Mucosa of descending colon (tissue), 3 donors: Measurements from ENCODE around the gene KCND3. TPM values are rescaled to one million over a fixed set of nuclear protein-coding genes. Genes with fewer than 3 reads are reported as not detected.

Source experiments
- ATAC-seq: fragments of 200-7000 bp; cut with Tn5 transposase; one replicate; pipeline ENCODE4 v1.9.1; 2020; ENCODE audit warnings: mild to moderate bottlenecking, moderate library complexity
- DNase-seq, 3 donors: peaks; one replicate each; pipeline ENCODE4 v3.0.0-alpha.2; 2020
- H3K36me3 ChIP-seq: fragments of 200-600 bp; one replicate; pipeline ENCODE4 v1.8.0; 2021; ENCODE audit warnings: low read depth, mild to moderate bottlenecking
- H3K4me1 ChIP-seq: fragments of 200-600 bp; one replicate; pipeline ENCODE4 v1.8.0; 2021; ENCODE audit warnings: low read depth, mild to moderate bottlenecking
- H3K4me3 ChIP-seq: fragments of 200-600 bp; one replicate; pipeline ENCODE4 v1.8.0; 2021; ENCODE audit warnings: mild to moderate bottlenecking
- H3K9me3 ChIP-seq: fragments of 200-600 bp; one replicate; pipeline ENCODE4 v1.8.0; 2021; ENCODE audit warnings: mild to moderate bottlenecking
- CTCF ChIP-seq: fragments of 200-600 bp; IDR thresholded peaks from one replicate; pipeline ENCODE4 v1.8.0; 2022; ENCODE audit warnings: antibody characterized with exemption, mild to moderate bottlenecking
- intact Hi-C, 2 donors: fragments of 100-400 bp; cut with DNase I in 1 of 2; cut with micrococcal nuclease in 1 of 2; formaldehyde crosslinking; loops; one replicate each; pipeline versions ENCODE4 v1.11.0 to v1.11.1; 2022; cut with DNase I, micrococcal nuclease
- total RNA-seq, 3 donors: library from RNA; stranded (reverse); fragmentation: NEBNext Ultra II Directional in 2 of 3; extraction: Animal tissue kit (Norgen Biotek cat#: 25700) in 2 of 3; gene quantifications; one replicate each; pipeline versions ENCODE4 v1.2.1 to v1.2.4, GENCODE V29; 2021 to 2023
- donor health status: DM: no; HTN: no; CAD: no; lungs with moderate emphysema.
- donor health status: DM: no; HTN: no; CAD: no.
- donor health status: DM: no; HTN: yes; CAD: no.

KCND3 gene
- total RNA-seq, 3 donors from 2014 or later, result 1.2 to 10.3 (median 5.5) TPM

- Histone ChIP-seq H3K9me3 (no peaks in the 10 kb centered on the region), H3K4me1 (no peaks in the 10 kb centered on the region), H3K36me3 (no peaks in the 10 kb centered on the region), H3K4me3 (no peak overlapping the region)
- no peak for ATAC-seq
- intact Hi-C loops, result no loop called here
- no peak for TF ChIP-seq CTCF
- DNase-seq, result no peak
Measured at GRCh38 chr1:111841189-111841588, 148.3 kb downstream of the KCND3 start.

- no peaks in the 10 kb centered on the region for H3K9me3 ChIP-seq
- DNase-seq, result no peak
- intact Hi-C loops, result no loop called here
- no peaks in the 10 kb centered on the region for H3K36me3 ChIP-seq
- no peak for TF ChIP-seq CTCF
- H3K4me3 ChIP-seq, result no peak overlapping the region
- ATAC-seq, result no peak
- H3K4me1 ChIP-seq, result no peaks in the 10 kb centered on the region
Measured at GRCh38 chr1:111837393-111837792, 152.1 kb downstream of the KCND3 start.

- no peak overlapping the region for H3K4me3 ChIP-seq
- H3K36me3 ChIP-seq, result no peaks in the 10 kb centered on the region
- no peaks in the 10 kb centered on the region for H3K9me3 ChIP-seq
- no peak for ATAC-seq
- TF ChIP-seq CTCF, result no peak
- no peak for DNase-seq
- H3K4me1 ChIP-seq, result no peaks in the 10 kb centered on the region
- intact Hi-C loops, result no loop called here
Measured at GRCh38 chr1:111836111-111836510, 153.4 kb downstream of the KCND3 start.

- intact Hi-C loops, result no loop called here
- H3K9me3 ChIP-seq, result no peaks in the 10 kb centered on the region
- DNase-seq (no peak), ATAC-seq (no peak)
- H3K4me1 ChIP-seq, result no peaks in the 10 kb centered on the region
- H3K4me3 ChIP-seq, result no peak overlapping the region
- TF ChIP-seq CTCF, result no peak
- H3K36me3 ChIP-seq, result no peaks in the 10 kb centered on the region
Measured at GRCh38 chr1:111835514-111835913, 154.0 kb downstream of the KCND3 start.

- ATAC-seq, result no peak
- intact Hi-C loops, result no loop called here
- no peak for TF ChIP-seq CTCF
Measured at GRCh38 chr1:111834956-111835355, 154.5 kb downstream of the KCND3 start.

GRCh38 chr1:111833334-111833733 is 156.1 kb downstream of the KCND3 start:
- DNase-seq (no peak), ATAC-seq (no peak)
- intact Hi-C loops, result no loop called here

More at GRCh38 chr1:111834956-111835355, 154.5 kb downstream of the KCND3 start:
- Histone ChIP-seq H3K36me3 (no peaks in the 10 kb centered on the region), H3K4me3 (no peak overlapping the region), H3K4me1 (no peaks in the 10 kb centered on the region), H3K9me3 (no peaks in the 10 kb centered on the region)
- no peak for DNase-seq

More at GRCh38 chr1:111833334-111833733, 156.1 kb downstream of the KCND3 start:
- Histone ChIP-seq H3K4me3 (no peak overlapping the region), H3K9me3 (no peaks in the 10 kb centered on the region), H3K4me1 (no peaks in the 10 kb centered on the region), H3K36me3 (no peaks in the 10 kb centered on the region)
- TF ChIP-seq CTCF, result no peak
